H1 (cell line): Measurements from ENCODE around the gene DPYD.

Source experiments
- EGR1 ChIP-seq: IDR thresholded peaks from 2 replicates; pipeline ENCODE4 v1.6.1; 2011; ENCODE audit warnings: low read depth, low read length, borderline replicate concordance
- EZH2 ChIP-seq: fragments of 200-600 bp; sonication (generic); IDR thresholded peaks from 2 replicates; pipeline ENCODE4 v1.7.1; 2012; ENCODE audit warnings: low read depth, mild to moderate bottlenecking, moderate library complexity, low read length, inconsistent platforms; ENCODE audit not compliant: severe bottlenecking
- JUN ChIP-seq: IDR thresholded peaks from 2 replicates; pipeline ENCODE4 v1.6.1; 2011; ENCODE audit warnings: low read depth, mild to moderate bottlenecking, improper control_type of control experiment, low read length
- MAX ChIP-seq: IDR thresholded peaks from 2 replicates; pipeline ENCODE4 v1.6.1; 2012; ENCODE audit warnings: inconsistent platforms
- POLR2A ChIP-seq, 2 experiments: IDR thresholded peaks; 1 replicate in 1 of 2; 2 replicates in 1 of 2; pipeline ENCODE4 v1.6.1; 2011; ENCODE audit warnings: low read depth in 2 of 2, low read length in 2 of 2, mild to moderate bottlenecking in 2 of 2; ENCODE audit errors: control extremely low read depth in 1 of 2
- POLR2AphosphoS5 ChIP-seq: IDR thresholded peaks from 2 replicates; pipeline ENCODE4 v1.6.1; 2011; ENCODE audit warnings: low read depth, low read length
- SP1 ChIP-seq: IDR thresholded peaks from 2 replicates; pipeline ENCODE4 v1.6.1; 2011; ENCODE audit warnings: low read depth, low read length
- TEAD4 ChIP-seq: IDR thresholded peaks from 2 replicates; pipeline ENCODE4 v1.6.1; 2012; ENCODE audit warnings: low read depth, low read length, inconsistent platforms, mixed read lengths

- TF ChIP-seq EGR1: no peak
- TF ChIP-seq EZH2: no peak
- TF ChIP-seq TEAD4: no peak
- TF ChIP-seq POLR2A (IDR thresholded peaks at IDR 0.05; ENCODE audit: control extremely low read depth in 1 of 2, low read depth in 2 of 2, low read length in 2 of 2): no peak
- TF ChIP-seq MAX: no peak
- TF ChIP-seq JUN: no peak
- no peak for TF ChIP-seq SP1
- no peak for TF ChIP-seq POLR2AphosphoS5
Measured at GRCh38 chr1:97500760-97501159, 420.1 kb downstream of the DPYD start.
